IgD-negative memory B cell (primary cell): ENCODE data around the gene HCRT. TPM values are rescaled to one million over a fixed set of nuclear protein-coding genes. Genes with fewer than 3 reads are reported as not detected.
"Not testable (repeated sequence)": the region's sequence is repeated elsewhere in the genome, so short reads cannot be mapped to it uniquely, and the experiment has no call there.

Experiments used
- H3K27ac Mint-ChIP-seq, 3 donors: one replicate each; pipeline ENCODE4 v1.8.0; 2020 to 2022; ENCODE audit warnings: mild to moderate bottlenecking in 3 of 3, mixed read lengths in 3 of 3, moderate library complexity in 1 of 3
- H3K27me3 Mint-ChIP-seq: one replicate; pipeline ENCODE4 v1.8.0; 2021; ENCODE audit warnings: mixed read lengths
- H3K36me3 Mint-ChIP-seq: one replicate; pipeline ENCODE4 v1.8.0; 2020; ENCODE audit warnings: mild to moderate bottlenecking, mixed read lengths
- H3K4me1 Mint-ChIP-seq, 3 donors: one replicate each; pipeline ENCODE4 v1.8.0; 2020 to 2022; ENCODE audit warnings: mixed read lengths in 3 of 3, mild to moderate bottlenecking in 1 of 3
- H3K4me3 Mint-ChIP-seq, 4 donors: one replicate each; pipeline ENCODE4 v1.8.0; 2020 to 2022; ENCODE audit warnings: mild to moderate bottlenecking in 4 of 4, mixed read lengths in 4 of 4, moderate library complexity in 3 of 4
- H3K9me3 Mint-ChIP-seq, 3 donors: one replicate each; pipeline ENCODE4 v1.8.0; 2020 to 2021; ENCODE audit warnings: mixed read lengths in 3 of 3, mild to moderate bottlenecking in 1 of 3
- polyA plus RNA-seq: library from polyadenylated mRNA; unstranded; fragments of 300-500 nt; fragmentation: Illumina TruSeq; gene quantifications from one replicate; pipeline ENCODE4 v1.2.3, GENCODE V29; 2021

HCRT gene
- not detected for polyA plus RNA-seq

GRCh38 chr17:42184713-42185620, at the start of gene HCRT:
Gene HCRT (minus strand): TSS chr17:42185452. CDS start chr17:42185365, 87 bp downstream.
- peak within 1 kb of the TSS; percentile 89 to 96 (median 92) for H3K4me3 Mint-ChIP-seq
- peak within 1 kb of the TSS; percentile 53 to 87 (median 63) for H3K27ac Mint-ChIP-seq
- peaks cover 14 to 20% (median 15%) of the 10 kb centered on the region in 3 donors for H3K4me1 Mint-ChIP-seq
- H3K27me3 Mint-ChIP-seq, result peaks cover 5% of the 10 kb centered on the region
- H3K9me3 Mint-ChIP-seq, result no peaks in the 10 kb centered on the region
- no peaks in the 10 kb centered on the region for H3K36me3 Mint-ChIP-seq

GRCh38 chr17:42233994-42234393, 48.7 kb upstream of the HCRT start:
- H3K27me3 Mint-ChIP-seq, result no peaks in the 10 kb centered on the region
- peaks cover 2% of the 10 kb centered on the region for H3K36me3 Mint-ChIP-seq
- H3K27ac Mint-ChIP-seq, result no peak overlapping the region
- peaks cover 10 to 12% (median 11%) of the 10 kb centered on the region in 3 donors for H3K4me1 Mint-ChIP-seq
- H3K4me3 Mint-ChIP-seq, result no peak overlapping the region
- H3K9me3 Mint-ChIP-seq, result no peaks in the 10 kb centered on the region

- Mint-ChIP-seq H3K27ac (no peak overlapping the region), H3K4me3 (no peak overlapping the region), H3K9me3 (no peaks in the 10 kb centered on the region), H3K36me3 (peaks cover 2% of the 10 kb centered on the region), H3K4me1 (peaks cover 9 to 12% (median 10%) of the 10 kb centered on the region in 3 donors), H3K27me3 (no peaks in the 10 kb centered on the region)
Measured at GRCh38 chr17:42233156-42233555, 47.9 kb upstream of the HCRT start.

- Mint-ChIP-seq H3K4me3 (no peak overlapping the region), H3K36me3 (peaks cover 1% of the 10 kb centered on the region), H3K4me1 (peaks cover 4 to 7% (median 5%) of the 10 kb centered on the region in 3 donors), H3K9me3 (no peaks in the 10 kb centered on the region), H3K27ac (peak overlapping the region in 2 of 3 donors; percentile 23 to 82), H3K27me3 (no peaks in the 10 kb centered on the region)
Measured at GRCh38 chr17:42230225-42230624, 45.0 kb upstream of the HCRT start.

- Mint-ChIP-seq H3K4me3 (no peak overlapping the region), H3K27me3 (no peaks in the 10 kb centered on the region), H3K27ac (peak overlapping the region in 1 of 3 donors; percentile 31), H3K4me1 (peaks cover 0 to 5% (median 2%) of the 10 kb centered on the region in 3 donors), H3K36me3 (peaks cover 6% of the 10 kb centered on the region), H3K9me3 (no peaks in the 10 kb centered on the region)
Measured at GRCh38 chr17:42227849-42228700, 42.8 kb upstream of the HCRT start.

GRCh38 chr17:42225646-42226045, 40.4 kb upstream of the HCRT start:
- Mint-ChIP-seq H3K27me3 (no peaks in the 10 kb centered on the region), H3K36me3 (peaks cover 7% of the 10 kb centered on the region), H3K4me3 (no peak overlapping the region), H3K4me1 (peaks cover 0 to 3% (median 2%) of the 10 kb centered on the region in 3 donors), H3K27ac (no peak overlapping the region), H3K9me3 (no peaks in the 10 kb centered on the region)

GRCh38 chr17:42224651-42225050, 39.4 kb upstream of the HCRT start:
- Mint-ChIP-seq H3K36me3 (peaks cover 7% of the 10 kb centered on the region), H3K27me3 (no peaks in the 10 kb centered on the region), H3K9me3 (no peaks in the 10 kb centered on the region)

GRCh38 chr17:42221886-42222745, 36.9 kb upstream of the HCRT start:
- Mint-ChIP-seq H3K27me3 (no peaks in the 10 kb centered on the region), H3K36me3 (peaks cover 7% of the 10 kb centered on the region), H3K9me3 (no peaks in the 10 kb centered on the region), H3K27ac (peak overlapping the region in 1 of 3 donors; percentile 17), H3K4me1 (peaks cover 0 to 3% (median 0%) of the 10 kb centered on the region in 3 donors), H3K4me3 (no peak overlapping the region)

More at GRCh38 chr17:42224651-42225050, 39.4 kb upstream of the HCRT start:
- H3K4me3 Mint-ChIP-seq, result no peak overlapping the region
- H3K4me1 Mint-ChIP-seq, result peaks cover 0 to 3% (median 0%) of the 10 kb centered on the region in 3 donors
- H3K27ac Mint-ChIP-seq, result no peak overlapping the region

GRCh38 chr17:42219280-42219679, 34.0 kb upstream of the HCRT start:
- H3K27me3 Mint-ChIP-seq, result not testable (repeated sequence)

GRCh38 chr17:42214156-42214555, 28.9 kb upstream of the HCRT start:
- Mint-ChIP-seq H3K36me3 (peaks cover 2% of the 10 kb centered on the region), H3K9me3 (no peaks in the 10 kb centered on the region), H3K27me3 (no peaks in the 10 kb centered on the region), H3K4me3 (no peak overlapping the region), H3K4me1 (no peaks in the 10 kb centered on the region), H3K27ac (no peak overlapping the region)

More at GRCh38 chr17:42219280-42219679, 34.0 kb upstream of the HCRT start:
- not testable (repeated sequence) for H3K9me3 Mint-ChIP-seq, H3K4me3 Mint-ChIP-seq, H3K36me3 Mint-ChIP-seq, H3K27ac Mint-ChIP-seq, H3K4me1 Mint-ChIP-seq

GRCh38 chr17:42212382-42212781, 27.1 kb upstream of the HCRT start:
- Mint-ChIP-seq H3K27me3 (no peaks in the 10 kb centered on the region), H3K9me3 (no peaks in the 10 kb centered on the region), H3K4me3 (no peak overlapping the region), H3K27ac (no peak overlapping the region), H3K4me1 (no peaks in the 10 kb centered on the region), H3K36me3 (peaks cover 3% of the 10 kb centered on the region)

- not testable (repeated sequence) for H3K36me3 Mint-ChIP-seq, H3K9me3 Mint-ChIP-seq
Measured at GRCh38 chr17:42211921-42212341, 26.7 kb upstream of the HCRT start.

GRCh38 chr17:42210046-42210445, 24.8 kb upstream of the HCRT start:
- Mint-ChIP-seq H3K36me3 (peaks cover 3% of the 10 kb centered on the region), H3K9me3 (no peaks in the 10 kb centered on the region), H3K27ac (no peak overlapping the region), H3K4me3 (no peak overlapping the region), H3K27me3 (no peaks in the 10 kb centered on the region), H3K4me1 (no peaks in the 10 kb centered on the region)

More at GRCh38 chr17:42211921-42212341, 26.7 kb upstream of the HCRT start:
- H3K27me3 Mint-ChIP-seq, H3K4me1 Mint-ChIP-seq, H3K4me3 Mint-ChIP-seq, H3K27ac Mint-ChIP-seq: not testable (repeated sequence)

GRCh38 chr17:42206153-42206612, 20.9 kb upstream of the HCRT start:
- H3K4me3 Mint-ChIP-seq, H3K27me3 Mint-ChIP-seq, H3K9me3 Mint-ChIP-seq, H3K36me3 Mint-ChIP-seq, H3K4me1 Mint-ChIP-seq: not testable (repeated sequence)
- peak overlapping the region in 1 of 3 donors; percentile 37 for H3K27ac Mint-ChIP-seq
